ENCODE results near the gene SPOCK2. TPM values are rescaled to one million over a fixed set of nuclear protein-coding genes. Genes with fewer than 3 reads are reported as not detected.

Gene SPOCK2
- total and polyA plus RNA-seq, 2 donors (not counting 1 experiment from before 2014, with no cell fraction given), result 39.1 to 139 TPM

- Histone ChIP-seq H3K4me3 (ENCODE audit: control extremely low read depth in 1 of 5, extremely low read depth in 1 of 5, insufficient read depth in 1 of 5, low read depth in 2 of 5, low read length in 4 of 5) (no peak overlapping the region), H3K4me2 (replicated peaks; ENCODE audit: low read depth, low read length, poor library complexity, severe bottlenecking) (no peak overlapping the region), H3K9ac (ENCODE audit: low read length) (no peak overlapping the region), H3K27ac (ENCODE audit: low read length in 2 of 2) (no peak overlapping the region), H2AFZ (ENCODE audit: insufficient read depth, low read depth, low read length, poor library complexity, severe bottlenecking) (no peak overlapping the region), H3K4me1 (ENCODE audit: control insufficient read depth in 2 of 2, insufficient read depth in 2 of 2, low read length in 2 of 2) (no peaks in the 10 kb centered on the region), H3K9me3 (ENCODE audit: control extremely low read depth in 1 of 3, control insufficient read depth in 2 of 3, insufficient read depth in 1 of 3, low read length in 2 of 3) (peaks cover 0 to 14% (median 0%) of the 10 kb centered on the region in 3 donors), H3K79me2 (ENCODE audit: control insufficient read depth, insufficient read depth, low read length) (no peaks in the 10 kb centered on the region), H4K20me1 (ENCODE audit: control insufficient read depth, insufficient read depth, low read length, poor library complexity, severe bottlenecking) (no peaks in the 10 kb centered on the region), H3K27me3 (replicated peaks in 1 of 4; ENCODE audit: control extremely low read depth in 1 of 4, control insufficient read depth in 3 of 4, insufficient read depth in 4 of 4, low read length in 3 of 4) (no peaks in the 10 kb centered on the region), H3K36me3 (replicated peaks in 1 of 2; ENCODE audit: control extremely low read depth in 1 of 2, control insufficient read depth in 1 of 2, extremely low read depth in 1 of 2, insufficient read depth in 2 of 2, low read length in 1 of 2) (no peaks in the 10 kb centered on the region)
- Mint-ChIP-seq H3K4me1 (peaks cover 3% of the 10 kb centered on the region), H3K27me3 (peaks cover 8% of the 10 kb centered on the region), H3K27ac (no peak overlapping the region), H3K4me3 (no peak overlapping the region), H3K9me3 (ENCODE audit: insufficient read depth) (no peaks in the 10 kb centered on the region)
- no peak for DNase-seq
- ATAC-seq (ENCODE audit: low read depth), result no peak
- ChIA-PET POLR2A (no interaction called here), CTCF (no interaction called here)
- intact Hi-C loops (cut with micrococcal nuclease), result no loop called here
- TF ChIP-seq CTCF (IDR thresholded peaks at IDR 0.05) (no peak), EZH2 (IDR thresholded peaks at IDR 0.05; ENCODE audit: borderline replicate concordance, insufficient read depth, low read depth, low read length, poor library complexity, severe bottlenecking) (no peak)
- WGBS (ENCODE audit: insufficient coverage), result 94% methylated on average over 4 of the region's 7 CpGs
These were observed 77.9 kb downstream of the SPOCK2 start for GRCh38 chr10:72010234-72010973.

GRCh38 chr10:72009425-72010081 lies 78.8 kb downstream of the SPOCK2 start:
- Histone ChIP-seq H3K27me3 (replicated peaks in 1 of 4; ENCODE audit: control extremely low read depth in 1 of 4, control insufficient read depth in 3 of 4, insufficient read depth in 4 of 4, low read length in 3 of 4) (no peaks in the 10 kb centered on the region), H3K4me2 (replicated peaks; ENCODE audit: low read depth, low read length, poor library complexity, severe bottlenecking) (no peak overlapping the region), H3K4me1 (ENCODE audit: control insufficient read depth in 2 of 2, insufficient read depth in 2 of 2, low read length in 2 of 2) (no peaks in the 10 kb centered on the region), H3K36me3 (replicated peaks in 1 of 2; ENCODE audit: control extremely low read depth in 1 of 2, control insufficient read depth in 1 of 2, extremely low read depth in 1 of 2, insufficient read depth in 2 of 2, low read length in 1 of 2) (no peaks in the 10 kb centered on the region), H3K9me3 (ENCODE audit: control extremely low read depth in 1 of 3, control insufficient read depth in 2 of 3, insufficient read depth in 1 of 3, low read length in 2 of 3) (peaks cover 0 to 14% (median 0%) of the 10 kb centered on the region in 3 donors), H3K27ac (ENCODE audit: low read length in 2 of 2) (no peak overlapping the region), H4K20me1 (ENCODE audit: control insufficient read depth, insufficient read depth, low read length, poor library complexity, severe bottlenecking) (no peaks in the 10 kb centered on the region), H3K79me2 (ENCODE audit: control insufficient read depth, insufficient read depth, low read length) (no peaks in the 10 kb centered on the region), H3K9ac (ENCODE audit: low read length) (no peak overlapping the region), H3K4me3 (ENCODE audit: control extremely low read depth in 1 of 5, extremely low read depth in 1 of 5, insufficient read depth in 1 of 5, low read depth in 2 of 5, low read length in 4 of 5) (no peak overlapping the region), H2AFZ (ENCODE audit: insufficient read depth, low read depth, low read length, poor library complexity, severe bottlenecking) (no peak overlapping the region)
- ChIA-PET CTCF (no interaction called here), POLR2A (no interaction called here)
- intact Hi-C loops (cut with micrococcal nuclease), result no loop called here
- no peak for DNase-seq
- TF ChIP-seq CTCF (IDR thresholded peaks at IDR 0.05) (no peak), EZH2 (IDR thresholded peaks at IDR 0.05; ENCODE audit: borderline replicate concordance, insufficient read depth, low read depth, low read length, poor library complexity, severe bottlenecking) (no peak)
- Mint-ChIP-seq H3K27ac (no peak overlapping the region), H3K27me3 (peaks cover 3% of the 10 kb centered on the region), H3K4me1 (peaks cover 3% of the 10 kb centered on the region), H3K4me3 (no peak overlapping the region), H3K9me3 (ENCODE audit: insufficient read depth) (no peaks in the 10 kb centered on the region)
- WGBS (ENCODE audit: insufficient coverage), result 68% methylated on average over 10 of the region's 12 CpGs
- ATAC-seq (ENCODE audit: low read depth), result no peak

Data from B cell (primary cell).